ENCODE results near the gene SAMD14. TPM values are rescaled to one million over a fixed set of nuclear protein-coding genes. Genes with fewer than 3 reads are reported as not detected.

SAMD14 gene
- total and polyA plus RNA-seq, 2 of the 4 experiments (the other 2 are of a cell fraction) = 1.4 to 6.2 TPM

DNA sequence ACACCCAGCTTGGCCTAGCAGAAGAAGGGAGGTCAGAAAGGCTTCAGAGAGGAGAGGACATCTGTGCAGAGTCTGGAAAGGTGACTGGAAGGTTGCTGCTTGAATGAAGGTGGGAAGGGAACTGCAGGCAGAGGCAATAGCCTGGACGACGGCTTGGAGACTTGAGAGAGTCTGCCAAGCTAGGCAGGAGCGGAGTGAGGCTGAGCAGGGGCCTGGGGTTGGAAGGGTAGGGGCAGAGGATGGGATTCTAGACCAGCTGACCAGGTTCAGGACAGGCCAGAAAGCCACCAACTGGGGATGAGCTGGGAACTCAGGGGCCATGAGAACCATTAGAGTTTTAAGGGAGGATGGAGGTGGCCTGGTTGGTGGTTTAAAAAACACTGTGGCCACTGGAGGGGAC, 35.5 kb upstream of the SAMD14 start (continued):
- TF ChIP-seq MAZ (IDR thresholded peaks at IDR 0.05; ENCODE audit: borderline replicate concordance, low read depth, low read length) = no peak
- TF ChIP-seq CHD1 (IDR thresholded peaks at IDR 0.05; ENCODE audit: low read depth, low read length) = no peak
- TF ChIP-seq BHLHE40 (IDR thresholded peaks at IDR 0.05; ENCODE audit: low read depth, low read length) = no peak
- TF ChIP-seq SMC3 (IDR thresholded peaks at IDR 0.05; ENCODE audit: low read depth, low read length) = no peak

DNA sequence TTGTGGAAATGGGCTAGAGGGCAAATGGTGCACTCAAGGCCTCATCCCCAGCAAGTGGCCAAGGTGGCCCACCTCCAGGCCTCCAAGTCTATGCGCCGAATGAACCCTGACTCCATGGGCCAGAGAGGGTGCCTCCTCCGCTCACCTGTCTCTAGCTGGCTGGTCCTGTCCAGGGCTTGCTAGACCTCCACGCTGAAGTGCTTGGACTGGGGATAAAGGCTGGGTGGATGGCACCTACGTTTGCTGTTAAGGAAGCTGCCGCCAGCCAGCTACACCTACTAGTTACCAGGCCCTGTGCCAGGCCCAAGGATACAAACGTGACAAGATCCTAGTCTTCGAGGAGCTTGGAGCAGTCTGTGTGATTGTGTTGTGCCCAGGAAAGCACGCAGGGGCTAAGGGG, 35.1 kb upstream of the SAMD14 start:
- dilution Hi-C loops (cut with HindIII; ENCODE audit: low sequenced_read_pairs, unreplicated experiment) = no loop called here
- no peak overlapping the region for H4K91ac ChIP-seq (ENCODE audit: insufficient read depth, low read depth, low read length)
- no peak overlapping the region for H2AFZ ChIP-seq (replicated peaks; ENCODE audit: low read length, poor library complexity)
- no peak overlapping the region for H3K27ac ChIP-seq (ENCODE audit: insufficient read depth, low read length)
- no peak overlapping the region for H3K14ac ChIP-seq (replicated peaks; ENCODE audit: low read depth, low read length)
- ChIA-PET CTCF (no interaction called here), POLR2A (ENCODE audit: unreplicated experiment) (no interaction called here)
- H3K4me1 ChIP-seq (ENCODE audit: control insufficient read depth, insufficient read depth, low read length) = peaks cover 5% of the 10 kb centered on the region; the same call in 1 of the 2 replicates
- peak overlapping the region; percentile 44; the same call in 1 of the 2 replicates for H2AK5ac ChIP-seq (ENCODE audit: low read depth, low read length)
- TF ChIP-seq CHD1 (IDR thresholded peaks at IDR 0.05; ENCODE audit: low read depth, low read length) (no peak), RAD21 (IDR thresholded peaks at IDR 0.05; ENCODE audit: low read length) (no peak), POLR2A (IDR thresholded peaks at IDR 0.05; ENCODE audit: low read depth, low read length) (no peak), CEBPB (IDR thresholded peaks at IDR 0.05; ENCODE audit: low read depth, low read length) (no peak), SMC3 (IDR thresholded peaks at IDR 0.05; ENCODE audit: low read depth, low read length) (no peak), MXI1 (IDR thresholded peaks at IDR 0.05; ENCODE audit: borderline replicate concordance, low read depth, low read length) (no peak), MAZ (IDR thresholded peaks at IDR 0.05; ENCODE audit: borderline replicate concordance, low read depth, low read length) (no peak), NFE2L2 (IDR thresholded peaks at IDR 0.05; ENCODE audit: low read depth, low read length) (no peak), FOS (IDR thresholded peaks at IDR 0.05; ENCODE audit: low read depth, low read length) (no peak)
- TF ChIP-seq, protein P1, sequence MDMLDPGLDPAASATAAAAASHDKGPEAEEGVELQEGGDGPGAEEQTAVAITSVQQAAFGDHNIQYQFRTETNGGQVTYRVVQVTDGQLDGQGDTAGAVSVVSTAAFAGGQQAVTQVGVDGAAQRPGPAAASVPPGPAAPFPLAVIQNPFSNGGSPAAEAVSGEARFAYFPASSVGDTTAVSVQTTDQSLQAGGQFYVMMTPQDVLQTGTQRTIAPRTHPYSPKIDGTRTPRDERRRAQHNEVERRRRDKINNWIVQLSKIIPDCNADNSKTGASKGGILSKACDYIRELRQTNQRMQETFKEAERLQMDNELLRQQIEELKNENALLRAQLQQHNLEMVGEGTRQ (IDR thresholded peaks at IDR 0.05; ENCODE audit: low read depth, low read length) = no peak
- TF ChIP-seq, protein P2, sequence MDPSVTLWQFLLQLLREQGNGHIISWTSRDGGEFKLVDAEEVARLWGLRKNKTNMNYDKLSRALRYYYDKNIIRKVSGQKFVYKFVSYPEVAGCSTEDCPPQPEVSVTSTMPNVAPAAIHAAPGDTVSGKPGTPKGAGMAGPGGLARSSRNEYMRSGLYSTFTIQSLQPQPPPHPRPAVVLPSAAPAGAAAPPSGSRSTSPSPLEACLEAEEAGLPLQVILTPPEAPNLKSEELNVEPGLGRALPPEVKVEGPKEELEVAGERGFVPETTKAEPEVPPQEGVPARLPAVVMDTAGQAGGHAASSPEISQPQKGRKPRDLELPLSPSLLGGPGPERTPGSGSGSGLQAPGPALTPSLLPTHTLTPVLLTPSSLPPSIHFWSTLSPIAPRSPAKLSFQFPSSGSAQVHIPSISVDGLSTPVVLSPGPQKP (IDR thresholded peaks at IDR 0.05; ENCODE audit: borderline replicate concordance, low read depth, low read length) = no peak
- H3K4me3 ChIP-seq (ENCODE audit: insufficient read depth, low read depth, low read length) = no peak overlapping the region
- no peak overlapping the region for H2AK9ac ChIP-seq (replicated peaks; ENCODE audit: low read depth, low read length, poor library complexity)
- no peak overlapping the region for H4K8ac ChIP-seq (ENCODE audit: low read depth in 2 of 2, low read length in 2 of 2)
- H4K5ac ChIP-seq (ENCODE audit: low read depth, low read length) = no peak overlapping the region
- WGBS, 2 experiments (ENCODE audit: extremely low coverage in 2 of 2, insufficient read length in 1 of 2) = 77% methylated on average over 2 of the region's 9 CpGs; no CpG with 5 or more reads in 1 of the 2 experiments
- H3K4ac ChIP-seq (ENCODE audit: low read depth, low read length) = no peak overlapping the region
- H4K20me1 ChIP-seq (ENCODE audit: insufficient read depth, low read length) = no peaks in the 10 kb centered on the region
- DNase-seq (no peak), ATAC-seq (ENCODE audit: low read depth) (no peak)
- no peaks in the 10 kb centered on the region for H3K9me3 ChIP-seq (ENCODE audit: control insufficient read depth, insufficient read depth, low read length)
- H3K18ac ChIP-seq (ENCODE audit: low read depth, low read length) = no peak overlapping the region
- no peaks in the 10 kb centered on the region for H3K27me3 ChIP-seq (ENCODE audit: control insufficient read depth, insufficient read depth, low read length)
- H2BK120ac ChIP-seq (ENCODE audit: low read depth, low read length) = no peak overlapping the region
- no peak overlapping the region for H3K4me2 ChIP-seq (ENCODE audit: low read depth, low read length)
- no peak overlapping the region for H3K56ac ChIP-seq (ENCODE audit: extremely low read depth, insufficient read depth, low read length)
- in situ Hi-C loops (cut with MboI; ENCODE audit: low sequenced_read_pairs) = no loop called here
- intact Hi-C loops (cut with micrococcal nuclease) = no loop called here
- no peak overlapping the region for H2BK15ac ChIP-seq (ENCODE audit: low read depth, low read length)
- no peak overlapping the region for H3K9ac ChIP-seq (ENCODE audit: low read depth, low read length)
- H3K9me1 ChIP-seq (ENCODE audit: insufficient read depth, low read length) = no peaks in the 10 kb centered on the region
- BruUV-seq (replicated peaks) = no TSS peak
- no peak overlapping the region for H2BK5ac ChIP-seq (ENCODE audit: low read depth, low read length, poor library complexity, severe bottlenecking)
- no peak overlapping the region for H3K23ac ChIP-seq (ENCODE audit: low read depth, low read length)
- H3K79me1 ChIP-seq (ENCODE audit: low read depth in 1 of 2, low read length in 2 of 2) = peaks cover 0 to 5% of the 10 kb centered on the region in 2 experiments; a peak in 1 of 4 replicates
- no peak overlapping the region for H2BK20ac ChIP-seq (ENCODE audit: low read depth, low read length)
- H3K36me3 ChIP-seq (ENCODE audit: control insufficient read depth, insufficient read depth, low read length) = no peaks in the 10 kb centered on the region
